ENCODE data around the gene TP53BP2.

TP53BP2 gene

DNA sequence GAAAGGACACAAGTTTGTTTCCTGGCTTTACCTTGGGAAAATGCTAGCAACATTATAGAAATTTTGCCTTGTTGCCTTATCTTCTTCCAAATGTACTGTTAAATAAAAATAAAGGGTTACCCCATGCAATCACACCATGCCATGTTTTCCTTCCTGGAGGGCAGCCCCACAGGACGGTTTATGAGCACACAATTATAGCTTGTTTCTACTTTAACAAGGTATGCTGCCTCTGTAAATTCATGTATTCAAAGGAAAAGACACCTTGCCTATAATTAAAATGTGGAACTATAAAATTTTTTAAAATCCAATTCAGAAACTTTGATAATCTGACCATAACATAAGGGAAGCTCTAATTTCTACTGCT is 70.1 kb downstream of the TP53BP2 start:
- peak overlapping the region; percentile 94 for H3K27ac Mint-ChIP-seq
- no peaks in the 10 kb centered on the region for H3K9me3 Mint-ChIP-seq
- no peaks in the 10 kb centered on the region for H3K27me3 Mint-ChIP-seq
- H3K36me3 Mint-ChIP-seq: peaks cover 28% of the 10 kb centered on the region
- H3K4me1 Mint-ChIP-seq: peaks cover 27% of the 10 kb centered on the region
- peak overlapping the region; percentile 49 for H3K4me3 Mint-ChIP-seq

DNA sequence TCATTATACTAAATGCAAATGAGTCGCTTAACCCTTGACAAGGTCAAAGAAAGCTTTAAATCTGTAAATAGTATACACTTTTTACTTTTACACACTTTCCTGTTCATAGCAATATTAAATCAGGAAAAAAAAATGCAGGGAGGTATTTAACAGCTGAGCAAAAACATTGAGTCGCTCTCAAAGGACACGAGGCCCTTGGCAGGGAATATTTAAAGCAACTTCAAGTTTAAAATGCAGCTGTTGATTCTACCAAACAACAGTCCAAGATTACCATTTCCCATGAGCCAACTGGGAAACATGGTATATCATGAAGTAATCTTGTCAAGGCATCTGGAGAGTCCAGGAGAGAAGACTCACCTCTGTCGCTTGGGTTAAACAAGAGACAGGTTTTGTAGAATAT is 70.7 kb downstream of the TP53BP2 start:
- no peak overlapping the region for H3K4me3 Mint-ChIP-seq
- H3K36me3 Mint-ChIP-seq: peaks cover 28% of the 10 kb centered on the region
- no peaks in the 10 kb centered on the region for H3K9me3 Mint-ChIP-seq
- H3K4me1 Mint-ChIP-seq: peaks cover 27% of the 10 kb centered on the region
- no peak overlapping the region for H3K27ac Mint-ChIP-seq
- no peaks in the 10 kb centered on the region for H3K27me3 Mint-ChIP-seq

DNA sequence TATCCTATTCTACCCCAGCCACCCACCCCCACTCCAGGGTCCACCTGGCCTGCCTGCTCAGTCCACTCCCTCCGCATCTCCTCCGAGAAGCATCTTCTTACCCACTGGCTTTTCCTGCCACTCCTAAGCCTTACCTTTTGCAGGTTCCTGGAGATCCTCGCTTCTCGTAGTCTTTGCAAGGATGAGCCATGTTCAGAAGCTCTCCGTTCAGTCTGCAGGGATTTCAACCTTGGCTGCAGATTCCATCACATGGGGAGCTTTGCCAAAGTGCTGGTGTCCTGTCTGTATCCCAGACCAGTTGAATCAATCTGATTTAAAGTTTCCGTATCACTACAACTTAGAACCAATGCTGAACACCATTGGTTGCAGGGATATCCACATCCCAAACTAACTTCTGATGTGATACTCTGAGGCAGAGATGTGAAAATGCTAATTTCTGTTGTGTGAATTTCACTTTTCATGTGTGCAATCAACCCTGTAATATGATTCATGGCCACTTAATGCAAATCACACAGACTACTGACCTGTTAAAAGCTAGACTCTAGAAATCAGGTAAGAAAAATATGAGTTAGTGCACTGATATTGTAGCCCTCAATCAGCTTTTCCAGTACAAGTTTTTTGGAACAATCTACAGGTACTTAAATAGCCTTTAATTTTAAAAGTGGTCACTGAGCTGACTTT is 71.5 kb downstream of the TP53BP2 start:
- Mint-ChIP-seq H3K27ac (peak overlapping the region; percentile 35), H3K9me3 (no peaks in the 10 kb centered on the region), H3K4me3 (no peak overlapping the region), H3K36me3 (peaks cover 27% of the 10 kb centered on the region), H3K27me3 (no peaks in the 10 kb centered on the region), H3K4me1 (peaks cover 27% of the 10 kb centered on the region)

DNA sequence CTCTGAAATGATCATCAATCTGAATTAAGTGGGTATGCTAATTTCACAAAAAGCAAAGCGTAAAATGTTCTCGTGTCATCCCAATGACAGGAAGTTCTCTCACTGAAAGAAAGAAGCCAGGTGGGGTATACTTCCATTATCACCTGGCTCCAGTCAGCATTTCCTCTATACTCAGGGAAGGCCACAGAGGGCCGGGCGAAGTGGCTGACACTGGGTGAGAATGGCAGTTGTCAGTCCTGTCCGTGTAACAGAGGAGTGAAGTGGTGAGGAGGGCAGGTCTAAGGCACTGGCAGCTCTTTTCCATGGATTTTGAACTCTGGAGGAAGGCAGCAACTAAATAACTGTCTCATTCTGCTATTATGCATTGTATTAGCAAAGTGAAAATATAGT is 73.0 kb downstream of the TP53BP2 start:
- H3K27ac Mint-ChIP-seq: peak overlapping the region; percentile 59
- no peak overlapping the region for H3K4me3 Mint-ChIP-seq
- H3K27me3 Mint-ChIP-seq: no peaks in the 10 kb centered on the region
- H3K9me3 Mint-ChIP-seq: no peaks in the 10 kb centered on the region
- peaks cover 27% of the 10 kb centered on the region for H3K4me1 Mint-ChIP-seq
- peaks cover 21% of the 10 kb centered on the region for H3K36me3 Mint-ChIP-seq

DNA sequence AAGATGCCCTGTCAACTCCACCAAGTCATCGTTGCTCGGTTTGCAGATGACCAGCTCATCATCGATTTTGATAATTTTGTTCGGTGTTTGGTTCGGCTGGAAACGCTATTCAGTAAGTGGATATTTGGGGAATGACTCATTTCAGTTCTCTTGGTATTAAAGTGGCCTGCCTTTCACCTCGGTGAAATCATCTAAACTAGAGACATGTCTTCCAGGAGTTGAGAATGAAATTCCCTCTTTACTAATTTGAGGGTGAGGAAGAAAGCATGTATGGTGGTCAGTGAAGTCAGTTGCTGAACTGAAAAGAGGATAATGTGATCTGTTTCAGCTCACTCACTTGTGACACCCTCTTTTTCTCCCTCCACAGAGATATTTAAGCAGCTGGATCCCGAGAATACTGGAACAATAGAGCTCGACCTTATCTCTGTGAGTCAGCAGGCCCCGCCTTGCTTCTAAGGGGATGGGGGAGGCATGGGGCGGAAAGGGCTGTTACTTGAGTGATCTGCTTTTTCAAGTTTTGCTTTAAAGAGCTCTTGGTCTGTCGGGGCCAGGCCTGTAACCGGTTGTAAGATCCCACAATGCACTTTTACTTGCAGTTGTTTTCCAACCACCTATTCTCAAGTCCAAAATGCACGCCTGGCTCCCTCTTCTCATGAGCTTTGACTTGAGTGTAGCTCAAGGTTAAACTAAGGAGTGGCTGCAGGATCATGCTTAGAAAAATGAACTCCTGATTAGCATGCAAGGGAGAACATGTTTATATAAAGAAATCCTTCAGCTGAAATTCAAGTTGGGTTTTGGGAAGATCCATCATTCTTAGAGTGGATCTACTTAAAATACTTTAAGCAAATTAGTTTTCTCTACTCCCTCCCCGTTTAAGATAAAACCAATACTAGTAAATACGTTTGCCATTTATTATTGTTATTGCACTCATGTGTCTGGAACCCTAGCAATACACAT is 73.7 kb downstream of the TP53BP2 start:
- Mint-ChIP-seq H3K27me3 (no peaks in the 10 kb centered on the region), H3K36me3 (peaks cover 17% of the 10 kb centered on the region), H3K4me1 (peaks cover 25% of the 10 kb centered on the region), H3K9me3 (no peaks in the 10 kb centered on the region), H3K27ac (peak overlapping the region; percentile 59), H3K4me3 (no peak overlapping the region)

DNA sequence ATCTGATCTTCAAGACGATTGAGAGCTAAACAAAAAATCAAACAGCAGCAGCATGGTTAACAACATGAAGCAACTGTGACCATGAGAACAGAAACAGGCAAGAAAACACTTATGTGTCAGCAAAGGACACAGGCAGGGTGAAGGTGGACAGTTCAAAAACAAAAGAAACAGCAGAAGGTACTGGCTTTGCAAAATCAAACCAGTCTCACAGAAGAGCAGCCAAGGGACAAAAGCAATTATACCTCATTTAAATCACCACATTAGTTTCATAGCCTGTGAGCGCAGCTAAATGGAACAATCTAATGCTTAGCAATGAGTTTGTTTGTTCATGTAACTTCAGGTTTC is 74.3 kb downstream of the TP53BP2 start:
- H3K4me1 Mint-ChIP-seq: peaks cover 20% of the 10 kb centered on the region
- H3K9me3 Mint-ChIP-seq: no peaks in the 10 kb centered on the region
- peaks cover 15% of the 10 kb centered on the region for H3K36me3 Mint-ChIP-seq
- peak overlapping the region; percentile 68 for H3K27ac Mint-ChIP-seq
- H3K4me3 Mint-ChIP-seq: no peak overlapping the region
- H3K27me3 Mint-ChIP-seq: no peaks in the 10 kb centered on the region

DNA sequence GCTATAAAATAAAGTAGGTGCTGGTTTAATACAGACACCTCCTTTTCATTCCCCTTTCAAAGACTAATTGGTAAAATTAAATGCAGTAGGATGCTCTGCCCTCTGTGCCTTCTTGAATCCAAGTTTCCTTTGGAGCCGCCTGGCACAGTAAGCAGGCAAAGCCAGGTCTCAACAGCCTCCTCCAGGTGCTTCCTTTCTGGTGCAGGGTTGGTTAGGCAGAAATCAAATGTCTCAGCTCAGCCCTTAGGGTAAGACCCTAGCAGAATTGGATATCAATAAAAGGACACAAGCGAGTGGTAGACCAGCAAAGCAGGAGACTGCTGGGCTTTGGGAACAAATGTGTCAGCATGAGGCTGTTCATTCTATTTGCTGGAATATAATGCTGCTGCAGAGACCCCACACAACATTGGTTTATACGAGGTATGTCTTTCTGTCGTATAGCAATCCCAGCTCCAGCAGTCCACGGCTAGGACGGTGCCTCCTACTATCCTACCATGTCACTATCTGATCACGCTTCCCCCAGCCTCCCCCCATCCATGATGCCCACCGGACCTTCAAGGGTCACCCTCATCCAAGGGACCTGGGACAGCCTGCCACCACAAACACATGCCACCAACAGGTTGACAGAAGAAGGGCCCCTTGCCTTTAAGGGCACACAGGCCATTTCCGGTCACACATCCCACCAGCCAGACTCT is 75.0 kb downstream of the TP53BP2 start:
- H3K4me3 Mint-ChIP-seq: no peak overlapping the region
- H3K36me3 Mint-ChIP-seq: peaks cover 15% of the 10 kb centered on the region
- peaks cover 13% of the 10 kb centered on the region for H3K4me1 Mint-ChIP-seq
- H3K27ac Mint-ChIP-seq: peak overlapping the region; percentile 68
- H3K9me3 Mint-ChIP-seq: no peaks in the 10 kb centered on the region
- no peaks in the 10 kb centered on the region for H3K27me3 Mint-ChIP-seq

DNA sequence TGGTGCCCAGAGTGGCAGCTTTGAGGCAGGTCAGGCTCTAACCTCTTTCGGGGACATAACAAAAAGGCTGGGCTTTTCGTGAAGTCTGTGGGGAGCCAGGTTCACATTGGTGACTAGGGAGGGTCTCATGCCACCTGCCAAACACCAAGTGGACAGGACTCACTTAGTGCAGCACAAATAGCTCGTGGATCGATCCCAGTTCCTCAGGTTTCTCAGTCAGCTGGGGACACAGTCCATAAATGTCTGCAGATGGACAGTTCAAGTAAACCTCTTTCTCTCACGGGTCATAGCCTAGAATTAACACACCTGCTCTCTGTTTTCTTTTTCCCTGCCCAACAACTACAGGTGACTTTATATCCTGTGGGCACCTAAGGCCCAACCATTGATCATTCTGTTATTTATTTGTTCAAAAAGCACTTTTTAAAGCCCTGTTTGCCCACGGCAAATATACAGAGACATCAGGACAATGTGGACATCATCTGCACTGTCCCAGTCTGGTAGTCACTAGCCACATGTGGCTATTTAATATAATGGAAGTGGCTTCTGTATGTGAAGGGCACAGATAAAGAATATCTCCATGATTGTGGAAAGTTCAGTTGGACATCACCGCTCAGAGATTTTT is 79.9 kb downstream of the TP53BP2 start:
- Mint-ChIP-seq H3K36me3 (peaks cover 18% of the 10 kb centered on the region), H3K4me1 (no peaks in the 10 kb centered on the region), H3K27ac (no peak overlapping the region), H3K27me3 (no peaks in the 10 kb centered on the region), H3K4me3 (no peak overlapping the region), H3K9me3 (no peaks in the 10 kb centered on the region)

DNA sequence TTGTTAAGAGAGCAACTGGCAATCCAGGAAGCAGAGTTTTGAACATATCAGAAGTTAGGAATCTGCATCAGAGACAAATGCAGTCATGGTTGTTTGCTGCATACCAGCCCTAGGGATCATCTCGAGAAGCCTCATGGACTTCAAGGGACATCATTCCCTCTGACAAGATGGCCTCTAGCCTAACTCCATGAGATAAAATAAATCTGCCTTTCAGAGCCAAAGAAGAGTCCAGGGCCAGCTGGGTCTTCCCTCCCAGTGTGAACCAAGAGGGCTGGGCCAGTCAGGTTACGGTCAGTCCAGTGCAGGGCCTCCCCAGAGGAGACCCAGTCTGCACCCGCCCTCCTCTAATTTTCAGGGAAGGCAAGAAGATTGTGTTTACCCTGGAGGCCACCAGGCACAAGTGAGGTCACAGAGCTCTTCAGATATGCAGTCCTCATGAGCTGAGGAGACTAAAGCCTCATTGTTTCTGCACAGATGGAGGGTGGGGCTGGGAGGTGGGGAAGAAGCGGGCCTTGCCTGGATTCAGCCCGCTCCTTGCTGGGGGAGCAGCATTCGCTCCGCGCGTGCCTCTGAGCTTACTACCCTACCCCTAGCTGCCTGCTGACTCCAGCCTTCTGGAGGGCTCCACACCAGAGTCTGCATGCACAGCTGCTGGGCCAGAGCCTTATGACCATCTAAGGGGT is 80.6 kb downstream of the TP53BP2 start:
- no peaks in the 10 kb centered on the region for H3K27me3 Mint-ChIP-seq
- H3K4me1 Mint-ChIP-seq: no peaks in the 10 kb centered on the region
- H3K4me3 Mint-ChIP-seq: no peak overlapping the region
- peaks cover 18% of the 10 kb centered on the region for H3K36me3 Mint-ChIP-seq
- H3K27ac Mint-ChIP-seq: no peak overlapping the region
- no peaks in the 10 kb centered on the region for H3K9me3 Mint-ChIP-seq

DNA sequence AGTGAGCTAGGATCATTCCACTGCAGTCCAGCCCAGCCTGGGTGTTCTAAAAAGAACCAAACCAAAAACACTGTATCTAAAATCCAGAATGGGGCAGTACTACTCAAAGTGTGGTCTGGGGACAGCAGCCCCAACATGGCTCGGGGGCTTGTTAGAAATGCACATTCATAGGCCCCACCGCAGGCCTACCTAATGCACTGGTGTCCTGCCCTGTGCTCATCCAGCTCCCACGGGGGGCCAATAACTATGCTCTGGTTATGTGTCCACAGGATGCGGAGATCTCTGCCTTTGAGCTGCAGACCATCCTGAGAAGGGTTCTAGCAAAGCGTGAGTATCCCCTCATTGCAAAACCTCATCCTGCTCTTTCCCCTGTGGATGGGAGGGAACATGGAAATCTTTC is 81.9 kb downstream of the TP53BP2 start:
- H3K9me3 Mint-ChIP-seq: no peaks in the 10 kb centered on the region
- no peak overlapping the region for H3K27ac Mint-ChIP-seq
- H3K36me3 Mint-ChIP-seq: peaks cover 20% of the 10 kb centered on the region
- no peaks in the 10 kb centered on the region for H3K27me3 Mint-ChIP-seq
- H3K4me3 Mint-ChIP-seq: no peak overlapping the region
- no peaks in the 10 kb centered on the region for H3K4me1 Mint-ChIP-seq

DNA sequence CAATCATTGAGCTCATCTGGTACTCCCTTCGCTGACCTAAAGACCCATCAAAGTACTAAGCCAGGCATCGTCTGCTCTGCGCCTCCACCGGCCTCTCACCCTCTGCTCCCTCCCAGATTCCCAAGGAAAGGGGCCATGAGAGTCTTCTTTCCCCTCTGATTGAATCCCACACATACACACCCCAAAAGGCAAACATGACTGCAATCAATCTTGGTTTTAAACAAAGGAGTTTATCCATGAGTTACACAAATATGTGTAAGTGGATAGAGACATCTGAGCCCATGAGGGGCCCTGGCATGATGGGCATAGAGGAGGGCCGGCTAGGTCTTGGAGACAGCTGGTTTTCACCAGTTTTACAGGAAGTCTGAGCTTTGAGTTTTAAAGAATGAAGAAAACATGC is 82.5 kb downstream of the TP53BP2 start:
- H3K27me3 Mint-ChIP-seq: no peaks in the 10 kb centered on the region
- no peaks in the 10 kb centered on the region for H3K4me1 Mint-ChIP-seq
- no peaks in the 10 kb centered on the region for H3K9me3 Mint-ChIP-seq
- H3K4me3 Mint-ChIP-seq: no peak overlapping the region
- H3K36me3 Mint-ChIP-seq: peaks cover 20% of the 10 kb centered on the region
- no peak overlapping the region for H3K27ac Mint-ChIP-seq

DNA sequence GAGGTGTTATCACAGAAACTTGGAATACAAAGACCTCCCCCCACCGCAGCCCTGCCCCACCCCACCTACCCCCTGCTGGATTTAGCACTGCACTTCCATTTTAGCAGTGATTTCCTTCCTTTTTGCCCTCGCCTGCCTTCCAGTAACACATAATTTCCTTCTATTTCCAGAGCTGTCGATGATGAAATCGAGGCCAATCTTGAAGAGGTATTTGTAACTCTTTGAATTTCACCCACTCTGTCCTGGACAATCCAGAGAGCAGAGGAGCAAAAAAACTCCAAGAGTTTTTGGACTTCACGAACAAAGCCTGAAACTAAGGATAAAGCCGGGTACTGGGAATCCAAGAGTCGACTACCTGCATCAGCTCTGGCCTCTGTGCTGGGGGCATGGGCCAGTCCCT is 84.3 kb downstream of the TP53BP2 start:
- Mint-ChIP-seq H3K4me1 (no peaks in the 10 kb centered on the region), H3K9me3 (no peaks in the 10 kb centered on the region), H3K27me3 (no peaks in the 10 kb centered on the region), H3K27ac (no peak overlapping the region), H3K4me3 (no peak overlapping the region), H3K36me3 (peaks cover 20% of the 10 kb centered on the region)

DNA sequence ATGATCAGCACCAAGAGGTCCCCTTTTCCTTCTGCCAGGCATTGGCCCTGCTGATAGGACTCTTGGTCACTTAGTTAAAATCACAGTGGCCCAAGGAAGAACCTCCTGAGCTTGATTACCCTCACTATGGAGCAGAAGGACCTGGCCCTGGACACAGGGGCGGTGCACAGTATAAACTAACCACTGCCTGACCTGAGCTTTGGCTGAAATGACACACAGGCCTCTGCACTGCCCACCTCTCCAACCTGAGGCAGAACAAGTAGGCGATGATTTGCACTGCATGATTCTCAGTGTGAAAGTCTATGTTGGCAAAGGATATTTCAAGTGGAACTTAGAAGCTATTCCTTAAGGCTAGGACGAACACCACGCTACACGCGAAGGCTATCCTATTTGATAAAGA is 84.9 kb downstream of the TP53BP2 start:
- peaks cover 16% of the 10 kb centered on the region for H3K36me3 Mint-ChIP-seq
- H3K27me3 Mint-ChIP-seq: no peaks in the 10 kb centered on the region
- H3K9me3 Mint-ChIP-seq: no peaks in the 10 kb centered on the region
- no peak overlapping the region for H3K4me3 Mint-ChIP-seq
- H3K27ac Mint-ChIP-seq: no peak overlapping the region
- H3K4me1 Mint-ChIP-seq: no peaks in the 10 kb centered on the region

DNA sequence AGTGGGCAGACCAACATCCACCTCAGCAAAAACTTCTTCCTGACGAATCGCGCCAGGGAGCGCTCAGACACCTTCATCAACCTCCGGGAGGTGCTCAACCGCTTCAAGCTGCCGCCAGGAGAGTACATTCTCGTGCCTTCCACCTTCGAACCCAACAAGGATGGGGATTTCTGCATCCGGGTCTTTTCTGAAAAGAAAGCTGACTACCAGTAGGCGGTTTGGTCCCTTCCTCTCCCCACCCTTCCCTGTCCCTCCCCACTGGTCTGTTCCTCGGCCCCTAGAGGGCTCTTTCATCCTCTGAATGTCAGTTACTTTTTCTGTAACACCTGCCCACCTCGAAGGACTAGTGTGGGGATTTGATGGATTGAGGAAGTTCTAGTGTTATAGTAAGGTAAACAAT is 86.5 kb downstream of the TP53BP2 start:
- Mint-ChIP-seq H3K36me3 (peaks cover 16% of the 10 kb centered on the region), H3K27me3 (no peaks in the 10 kb centered on the region), H3K27ac (no peak overlapping the region), H3K4me1 (no peaks in the 10 kb centered on the region), H3K9me3 (no peaks in the 10 kb centered on the region), H3K4me3 (no peak overlapping the region)

DNA sequence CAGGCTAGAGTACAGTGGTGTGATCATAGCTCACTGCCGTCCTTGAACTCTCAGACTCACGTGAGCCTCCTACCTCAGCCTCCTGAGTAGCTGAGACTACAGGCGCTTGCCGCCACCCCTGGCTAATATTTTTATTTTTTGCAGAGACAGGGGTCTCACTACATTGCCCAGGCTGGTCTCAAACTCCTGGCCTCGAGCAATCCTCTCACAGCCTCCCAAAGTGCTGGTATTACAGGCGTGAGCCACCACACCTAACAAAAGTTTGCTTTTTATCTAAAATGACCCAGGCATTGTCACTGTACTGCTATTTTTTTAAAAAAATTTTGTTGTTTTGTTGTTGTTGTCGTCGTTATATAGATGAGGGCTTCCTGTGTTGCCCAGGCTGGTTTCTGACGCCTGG is 87.0 kb downstream of the TP53BP2 start:
- H3K4me3 Mint-ChIP-seq: no peak overlapping the region
- no peaks in the 10 kb centered on the region for H3K27me3 Mint-ChIP-seq
- no peaks in the 10 kb centered on the region for H3K4me1 Mint-ChIP-seq
- H3K27ac Mint-ChIP-seq: no peak overlapping the region
- H3K9me3 Mint-ChIP-seq: no peaks in the 10 kb centered on the region
- H3K36me3 Mint-ChIP-seq: peaks cover 15% of the 10 kb centered on the region

All from activated naive CD4-positive, alpha-beta T cell treated with anti-CD3 and anti-CD28 coated beads, Interleukin-2, amount 50 U/mL, for 24 hours (primary cell).